Osteocyte (in vitro differentiated cells): ENCODE results near the gene PDK3. TPM values are rescaled to one million over a fixed set of nuclear protein-coding genes. Genes with fewer than 3 reads are reported as not detected.

ENCODE experiments used
- DNase-seq: peaks from one replicate; pipeline ENCODE4 v3.0.0; 2021; ENCODE audit warnings: mixed read lengths; ENCODE audit not compliant: unreplicated experiment; ENCODE audit errors: extremely low spot score
- H3K27ac Mint-ChIP-seq: one replicate; pipeline ENCODE4 v1.8.0; 2021; ENCODE audit warnings: mild to moderate bottlenecking, mixed read lengths; ENCODE audit not compliant: unreplicated experiment
- H3K27me3 Mint-ChIP-seq: one replicate; pipeline ENCODE4 v1.8.0; 2021; ENCODE audit warnings: mixed read lengths; ENCODE audit not compliant: unreplicated experiment
- H3K36me3 Mint-ChIP-seq: one replicate; pipeline ENCODE4 v1.8.0; 2021; ENCODE audit warnings: mixed read lengths; ENCODE audit not compliant: unreplicated experiment
- H3K4me1 Mint-ChIP-seq: one replicate; pipeline ENCODE4 v1.8.0; 2021; ENCODE audit warnings: mixed read lengths; ENCODE audit not compliant: unreplicated experiment
- H3K4me3 Mint-ChIP-seq: one replicate; pipeline ENCODE4 v1.8.0; 2021; ENCODE audit warnings: mild to moderate bottlenecking, moderate library complexity, mixed read lengths; ENCODE audit not compliant: unreplicated experiment
- H3K9me3 Mint-ChIP-seq: one replicate; pipeline ENCODE4 v1.8.0; 2021; ENCODE audit warnings: mixed read lengths; ENCODE audit not compliant: unreplicated experiment
- total RNA-seq: library from RNA; stranded (reverse); gene quantifications from 2 replicates; pipeline ENCODE4 v1.2.1, GENCODE V29; 2021
- TF ChIP-seq, protein P1 (sequence below): fragments of 200-600 bp; sonication (generic); IDR thresholded peaks from 2 replicates; pipeline ENCODE4 v1.5.0; 2021; ENCODE audit warnings: antibody characterized with exemption, mild to moderate bottlenecking, moderate library complexity

Gene PDK3
- total RNA-seq, 1 donor from 2014 or later = 9.6 TPM

DNA sequence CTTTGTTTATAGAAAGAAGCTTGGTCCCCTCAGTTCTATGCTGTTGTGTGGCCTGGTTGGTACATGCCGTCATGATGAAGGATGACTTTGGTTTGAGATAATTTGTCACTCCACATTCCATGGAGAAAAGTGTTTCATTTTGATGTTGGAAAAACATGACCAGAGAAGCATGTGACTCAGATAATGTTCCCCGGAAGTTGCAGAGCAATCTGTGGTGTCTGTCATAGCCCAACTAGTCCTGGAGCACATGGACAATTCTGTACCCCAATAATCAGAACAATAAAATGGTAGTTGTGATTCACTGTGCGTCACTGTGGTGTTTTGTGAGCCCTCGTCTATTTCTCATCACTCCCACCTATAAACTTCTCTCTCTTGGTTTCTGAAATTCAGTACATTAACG, 85.1 kb downstream of the PDK3 start:
- DNase-seq = no peak
- no peaks in the 10 kb centered on the region for H3K27me3 Mint-ChIP-seq
- no peak overlapping the region for H3K27ac Mint-ChIP-seq
- H3K4me1 Mint-ChIP-seq = no peaks in the 10 kb centered on the region
- TF ChIP-seq, protein P1, sequence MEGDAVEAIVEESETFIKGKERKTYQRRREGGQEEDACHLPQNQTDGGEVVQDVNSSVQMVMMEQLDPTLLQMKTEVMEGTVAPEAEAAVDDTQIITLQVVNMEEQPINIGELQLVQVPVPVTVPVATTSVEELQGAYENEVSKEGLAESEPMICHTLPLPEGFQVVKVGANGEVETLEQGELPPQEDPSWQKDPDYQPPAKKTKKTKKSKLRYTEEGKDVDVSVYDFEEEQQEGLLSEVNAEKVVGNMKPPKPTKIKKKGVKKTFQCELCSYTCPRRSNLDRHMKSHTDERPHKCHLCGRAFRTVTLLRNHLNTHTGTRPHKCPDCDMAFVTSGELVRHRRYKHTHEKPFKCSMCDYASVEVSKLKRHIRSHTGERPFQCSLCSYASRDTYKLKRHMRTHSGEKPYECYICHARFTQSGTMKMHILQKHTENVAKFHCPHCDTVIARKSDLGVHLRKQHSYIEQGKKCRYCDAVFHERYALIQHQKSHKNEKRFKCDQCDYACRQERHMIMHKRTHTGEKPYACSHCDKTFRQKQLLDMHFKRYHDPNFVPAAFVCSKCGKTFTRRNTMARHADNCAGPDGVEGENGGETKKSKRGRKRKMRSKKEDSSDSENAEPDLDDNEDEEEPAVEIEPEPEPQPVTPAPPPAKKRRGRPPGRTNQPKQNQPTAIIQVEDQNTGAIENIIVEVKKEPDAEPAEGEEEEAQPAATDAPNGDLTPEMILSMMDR = no peak
- H3K36me3 Mint-ChIP-seq = no peaks in the 10 kb centered on the region
- no peak overlapping the region for H3K4me3 Mint-ChIP-seq
- no peaks in the 10 kb centered on the region for H3K9me3 Mint-ChIP-seq

DNA sequence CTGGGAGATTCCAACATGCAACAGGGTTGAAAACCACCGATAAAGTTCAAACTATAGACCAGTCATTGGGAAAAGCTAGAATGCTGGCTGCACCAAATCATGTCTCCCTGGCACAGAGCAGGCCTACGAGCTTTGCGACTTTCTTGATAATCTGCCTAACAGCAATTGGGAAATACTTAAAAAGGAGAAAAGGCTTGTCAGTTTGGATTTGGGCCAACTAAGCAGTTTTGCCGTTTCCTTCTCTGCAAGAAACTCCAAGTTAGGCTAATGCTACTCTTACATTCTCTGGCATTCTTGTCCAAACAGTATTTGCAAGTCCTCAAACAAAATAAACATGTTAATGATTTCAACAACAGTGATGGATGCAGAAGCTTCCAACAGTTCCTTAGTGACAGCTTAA, 87.9 kb downstream of the PDK3 start:
- no peaks in the 10 kb centered on the region for H3K27me3 Mint-ChIP-seq
- no peak for DNase-seq

DNA sequence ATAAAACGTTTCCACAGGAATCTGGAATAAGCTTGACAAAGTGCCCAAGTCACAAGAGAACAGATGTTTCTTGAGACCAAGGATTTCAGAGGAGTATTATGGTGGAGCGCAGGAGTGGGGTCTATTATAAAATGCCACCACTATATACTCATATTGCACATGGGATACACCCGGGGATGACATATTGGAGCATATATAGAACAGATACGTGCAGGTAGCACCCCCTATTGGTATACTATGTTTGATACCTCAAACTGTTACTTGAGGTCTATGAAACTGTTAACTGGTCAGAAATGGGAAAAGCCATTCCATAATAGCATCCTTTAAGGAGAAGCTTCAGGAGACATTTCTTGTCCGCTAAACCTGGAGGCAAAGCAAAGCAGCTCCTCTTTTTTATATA, 96.0 kb downstream of the PDK3 start:
- Mint-ChIP-seq H3K4me3 (no peak overlapping the region), H3K4me1 (no peaks in the 10 kb centered on the region), H3K27me3 (no peaks in the 10 kb centered on the region), H3K27ac (no peak overlapping the region), H3K9me3 (no peaks in the 10 kb centered on the region), H3K36me3 (no peaks in the 10 kb centered on the region)
- no peak for DNase-seq
- TF ChIP-seq, protein P1 = peak; percentile 13

More for the DNA sequence above, 87.9 kb downstream of the PDK3 start:
- no peak overlapping the region for H3K4me3 Mint-ChIP-seq
- no peak overlapping the region for H3K27ac Mint-ChIP-seq
- TF ChIP-seq, protein P1 = no peak
- H3K36me3 Mint-ChIP-seq = no peaks in the 10 kb centered on the region
- no peaks in the 10 kb centered on the region for H3K9me3 Mint-ChIP-seq
- no peaks in the 10 kb centered on the region for H3K4me1 Mint-ChIP-seq

DNA sequence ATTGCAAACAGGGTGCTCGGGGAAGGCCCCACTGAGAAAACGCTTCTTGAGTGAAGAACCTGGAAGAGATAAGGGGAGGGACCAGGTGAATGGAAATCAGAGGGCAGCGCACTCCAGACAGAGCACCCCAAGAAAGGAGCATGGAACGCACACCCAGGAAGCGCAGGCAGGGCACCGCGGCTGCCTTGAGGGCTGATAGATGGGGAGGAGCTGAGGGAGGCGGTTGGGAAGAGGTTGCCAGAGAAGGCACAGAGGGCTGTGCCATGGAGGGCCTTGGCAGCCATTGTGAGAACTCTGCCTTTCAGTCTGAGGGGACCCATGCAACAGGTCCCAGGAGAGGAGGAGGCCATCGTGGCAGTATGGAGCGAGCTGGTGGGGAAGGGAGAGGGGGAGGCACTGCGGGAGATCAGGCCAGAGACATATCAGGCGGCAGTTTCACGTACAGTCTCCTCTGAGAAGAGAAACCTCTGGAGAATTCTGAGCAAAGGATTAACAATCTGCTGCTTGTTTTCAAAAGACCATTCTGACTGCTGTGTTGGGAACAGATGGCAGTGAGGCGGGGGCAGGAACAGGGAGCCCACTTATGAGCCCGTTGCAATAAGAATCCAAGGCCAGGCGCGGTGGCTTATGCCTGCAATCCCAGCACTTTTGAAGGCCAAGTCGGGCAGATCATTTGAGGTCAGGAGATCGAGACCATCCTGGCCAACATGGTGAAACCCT, 98.4 kb downstream of the PDK3 start:
- Mint-ChIP-seq H3K9me3 (no peaks in the 10 kb centered on the region), H3K4me1 (peaks cover 11% of the 10 kb centered on the region), H3K27me3 (no peaks in the 10 kb centered on the region), H3K4me3 (no peak overlapping the region), H3K36me3 (no peaks in the 10 kb centered on the region), H3K27ac (no peak overlapping the region)
- TF ChIP-seq, protein P1 = no peak
- DNase-seq = no peak

DNA sequence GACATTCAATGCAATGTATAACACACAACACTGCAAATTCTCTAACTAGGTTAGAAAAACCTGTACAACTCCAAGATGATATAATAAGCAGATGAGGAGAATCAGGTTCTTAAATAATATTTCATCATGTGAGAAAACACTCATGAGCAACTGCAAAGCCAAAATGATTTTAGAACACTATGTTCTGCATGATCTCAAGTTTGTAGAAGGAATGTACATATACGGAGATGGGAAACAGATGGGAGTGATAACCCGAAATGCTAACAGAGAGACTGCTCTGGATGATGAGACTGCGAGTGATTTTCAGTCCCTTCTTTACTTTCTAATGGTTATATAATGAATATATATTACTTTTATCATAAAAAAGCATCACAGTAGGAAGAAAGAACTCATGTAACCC, 101.2 kb downstream of the PDK3 start:
- Mint-ChIP-seq H3K27ac (no peak overlapping the region), H3K27me3 (peaks cover 2% of the 10 kb centered on the region), H3K9me3 (no peaks in the 10 kb centered on the region), H3K4me3 (no peak overlapping the region), H3K4me1 (peaks cover 11% of the 10 kb centered on the region), H3K36me3 (no peaks in the 10 kb centered on the region)
- TF ChIP-seq, protein P1 = no peak
- no peak for DNase-seq
